K562 (cell line): Measurements from ENCODE around the gene SLC16A4. TPM values are rescaled to one million over a fixed set of nuclear protein-coding genes. Genes with fewer than 3 reads are reported as not detected.

ENCODE experiments used
- BCOR ChIP-seq: fragments of 450-650 bp; IDR thresholded peaks from 2 replicates; pipeline ENCODE4 v1.6.1; 2016
- BRCA1 ChIP-seq, 2 experiments: fragments of 450-650 bp in 1 of 2; sonication (generic) in 1 of 2; formaldehyde crosslinking in 1 of 2; IDR thresholded peaks; 2 replicates each; pipeline versions ENCODE4 v1.5.0 to v1.6.1; 2017 to 2020; ENCODE audit warnings: mild to moderate bottlenecking in 1 of 2, missing genetic modification reagents in 1 of 2
- CCNT2 ChIP-seq: IDR thresholded peaks from 2 replicates; pipeline ENCODE4 v1.6.1; 2011; ENCODE audit warnings: borderline replicate concordance, low read depth, mild to moderate bottlenecking, moderate library complexity, mixed read lengths, low read length; ENCODE audit not compliant: insufficient read length; ENCODE audit errors: extremely low read depth
- CTCFL ChIP-seq: IDR thresholded peaks from 2 replicates; pipeline ENCODE4 v1.6.1; 2011; ENCODE audit warnings: borderline replicate concordance, low read depth, mild to moderate bottlenecking, moderate library complexity, low read length; ENCODE audit not compliant: insufficient read depth, poor library complexity, severe bottlenecking
- ELK3 ChIP-seq: fragments of 450-650 bp; formaldehyde crosslinking; IDR thresholded peaks from 2 replicates; pipeline ENCODE4 v1.4.0; 2020; ENCODE audit warnings: mild to moderate bottlenecking
- GTF2F1 ChIP-seq: IDR thresholded peaks from 2 replicates; pipeline ENCODE4 v1.6.1; 2011; ENCODE audit warnings: low read depth, low read length, improper control_type of control experiment
- HIVEP1 ChIP-seq: fragments of 250-450 bp; sonication (Bioruptor Pico); IDR thresholded peaks from 2 replicates; pipeline ENCODE4 v1.4.0; 2020; ENCODE audit warnings: mild to moderate bottlenecking
- HMBOX1 ChIP-seq: sonication (generic); IDR thresholded peaks from 2 replicates; pipeline ENCODE4 v1.6.1; 2016
- HOMEZ ChIP-seq: fragments of 250-450 bp; sonication (Bioruptor Pico); IDR thresholded peaks from 2 replicates; pipeline ENCODE4 v1.4.0; 2020; ENCODE audit warnings: mild to moderate bottlenecking, moderate library complexity
- LCOR ChIP-seq: sonication (generic); formaldehyde crosslinking; IDR thresholded peaks from 2 replicates; pipeline ENCODE4 v1.8.0; 2022; ENCODE audit warnings: mild to moderate bottlenecking, missing genetic modification reagents
- MCM2 ChIP-seq: fragments of 450-650 bp; IDR thresholded peaks from 2 replicates; pipeline ENCODE4 v1.6.1; 2017; ENCODE audit warnings: low read depth, mild to moderate bottlenecking
- NCOA2 ChIP-seq, 2 experiments: fragments of 450-650 bp; IDR thresholded peaks; 2 replicates each; pipeline ENCODE4 v1.6.1; 2018; ENCODE audit warnings: mild to moderate bottlenecking in 2 of 2, moderate library complexity in 1 of 2; ENCODE audit not compliant: partially characterized antibody in 2 of 2
- NFXL1 ChIP-seq: fragments of 450-650 bp; formaldehyde crosslinking; IDR thresholded peaks from 2 replicates; pipeline ENCODE4 v1.4.0; 2021; ENCODE audit warnings: mild to moderate bottlenecking
- NR3C1 ChIP-seq: sonication (generic); formaldehyde crosslinking; IDR thresholded peaks from 2 replicates; pipeline ENCODE4 v1.8.1; 2022; ENCODE audit warnings: missing genetic modification reagents
- PHF21A ChIP-seq: fragments of 450-650 bp; IDR thresholded peaks from 2 replicates; pipeline ENCODE4 v1.6.1; 2017; ENCODE audit warnings: low read depth, borderline replicate concordance
- STAG1 ChIP-seq: sonication (generic); formaldehyde crosslinking; IDR thresholded peaks from 2 replicates; pipeline ENCODE4 v1.5.0; 2020; ENCODE audit warnings: missing genetic modification reagents, borderline replicate concordance
- TCF15 ChIP-seq: fragments of 250-450 bp; sonication (Bioruptor Pico); IDR thresholded peaks from 2 replicates; pipeline ENCODE4 v1.8.0; 2022; ENCODE audit warnings: moderate library complexity, mild to moderate bottlenecking, inconsistent platforms
- U2AF1 ChIP-seq: fragments of 200-400 bp; formaldehyde crosslinking; optimal IDR thresholded peaks from 2 replicates; pipeline ENCODE3; 2017; ENCODE audit warnings: mild to moderate bottlenecking, low read depth, low read length, moderate library complexity
- ZBTB8A ChIP-seq: fragments of 450-650 bp; IDR thresholded peaks from 2 replicates; pipeline ENCODE4 v1.6.1; 2018; ENCODE audit warnings: mild to moderate bottlenecking, moderate library complexity; ENCODE audit not compliant: partially characterized antibody
- ZKSCAN8 ChIP-seq: fragments of 200-800 bp; sonication (Bioruptor generic); IDR thresholded peaks from 2 replicates; pipeline ENCODE4 v1.6.1; 2016; ENCODE audit warnings: missing genetic modification characterization, missing compliant biosample characterization
- ZNF134 ChIP-seq: fragments of 250-450 bp; sonication (Bioruptor Pico); conservative IDR thresholded peaks from 2 replicates; pipeline ENCODE4 v1.4.0; 2020
- ZNF77 ChIP-seq: fragments of 250-450 bp; sonication (Bioruptor Pico); IDR thresholded peaks from 2 replicates; pipeline ENCODE4 v1.5.0; 2020
- ZNF79 ChIP-seq: fragments of 250-450 bp; sonication (Bioruptor Pico); IDR thresholded peaks from 2 replicates; pipeline ENCODE4 v1.4.0; 2020; ENCODE audit warnings: low read depth, mild to moderate bottlenecking, moderate library complexity
- polyA plus RNA-seq, 8 experiments: library from polyadenylated mRNA; depleted of rRNA in 4 of 8; stranded (reverse) in 5 of 8; unstranded in 3 of 8; fragments of >200 nt; fragmentation: Nextera tagmentation in 2 of 8; fragmentation: Illumina TruSeq in 1 of 8; extraction: Ambion mirVana in 2 of 8; extraction: Trizol in 1 of 8; gene quantifications; 2 replicates each; pipeline versions ENCODE4 v1.2.1 to v1.2.3, GENCODE V29; 2011 to 2014; ENCODE audit warnings: inconsistent platforms in 1 of 8, missing spikeins in 1 of 8
- total RNA-seq, 7 experiments: library from RNA; depleted of rRNA in 6 of 7; stranded (reverse); fragments of >200 nt in 6 of 7; fragmentation: Illumina TruSeq in 2 of 7; extraction: Trizol in 2 of 7; gene quantifications; 2 replicates each; pipeline versions ENCODE4 v1.2.1 to v1.2.3, GENCODE V29; 2011 to 2021; ENCODE audit warnings: low replicate concordance in 1 of 7

SLC16A4 gene
- total and polyA plus RNA-seq, 9 of the 15 experiments (the other 6 are each of a cell fraction or from before 2014, with no cell fraction given) = 0.04 to 0.31 (median 0.18) TPM; not detected in 1

GRCh38 chr1:110339407-110340206, 51.2 kb downstream of the SLC16A4 start (continued):
- TF ChIP-seq U2AF1 (no peak), LCOR (CRISPR knock-in tag) (peak; percentile 3; the same call in 1 of the 2 replicates), GTF2F1 (peak; percentile 47; the same call in 1 of the 2 replicates), BCOR (0 out of 2 replicates have a peak, but pooled peaks have one; percentile 37), ZNF77 (CRISPR knock-in tag) (no peak), ELK3 (CRISPR knock-in tag) (no peak), ZBTB8A (no peak), BRCA1 (IDR thresholded peaks at IDR 0.05) (no peak), BRCA1 (CRISPR knock-in tag; IDR thresholded peaks at IDR 0.05) (no peak), ZNF79 (CRISPR knock-in tag) (no peak), NCOA2 (IDR thresholded peaks at IDR 0.05; ENCODE audit: partially characterized antibody in 2 of 2) (no peak), HIVEP1 (CRISPR knock-in tag) (no peak), TCF15 (CRISPR knock-in tag) (no peak), NFXL1 (CRISPR knock-in tag) (no peak), MCM2 (no peak), CTCFL (no peak), NR3C1 (CRISPR knock-in tag) (no peak), STAG1 (CRISPR knock-in tag) (no peak), PHF21A (no peak), HMBOX1 (no peak), CCNT2 (peak; percentile 18), HOMEZ (CRISPR knock-in tag) (no peak), ZKSCAN8 (CRISPR knock-in tag) (no peak), ZNF134 (CRISPR knock-in tag) (no peak)
